K562 (cell line): ENCODE data around the gene ALOXE3. TPM values are rescaled to one million over a fixed set of nuclear protein-coding genes. Genes with fewer than 3 reads are reported as not detected.
A peak's percentile ranks its signal among the peaks of the same experiment; 100 is the strongest.

Experiments used
- HDAC1 ChIP-seq, 2 experiments: fragments of 450-650 bp; IDR thresholded peaks; 2 replicates each; pipeline ENCODE4 v1.6.1; 2016 to 2017; ENCODE audit warnings: inconsistent platforms in 1 of 2, mild to moderate bottlenecking in 1 of 2, moderate library complexity in 1 of 2
- MBD2 ChIP-seq: sonication (generic); IDR thresholded peaks from 2 replicates; pipeline ENCODE4 v1.6.1; 2016; ENCODE audit warnings: low read depth, borderline replicate concordance
- TRIM28 ChIP-seq: fragments of 450-650 bp; IDR thresholded peaks from 2 replicates; pipeline ENCODE4 v1.6.1; 2017
- ZKSCAN8 ChIP-seq: fragments of 200-800 bp; sonication (Bioruptor generic); IDR thresholded peaks from 2 replicates; pipeline ENCODE4 v1.6.1; 2016; ENCODE audit warnings: missing genetic modification characterization, missing compliant biosample characterization
- ZNF253 ChIP-seq: fragments of 250-450 bp; sonication (Bioruptor Pico); conservative IDR thresholded peaks from 2 replicates; pipeline ENCODE4 v1.6.1; 2021; ENCODE audit warnings: mild to moderate bottlenecking
- polyA plus RNA-seq, 8 experiments: library from polyadenylated mRNA; depleted of rRNA in 4 of 8; stranded (reverse) in 5 of 8; unstranded in 3 of 8; fragments of >200 nt; fragmentation: Nextera tagmentation in 2 of 8; fragmentation: Illumina TruSeq in 1 of 8; extraction: Ambion mirVana in 2 of 8; extraction: Trizol in 1 of 8; gene quantifications; 2 replicates each; pipeline versions ENCODE4 v1.2.1 to v1.2.3, GENCODE V29; 2011 to 2014; ENCODE audit warnings: inconsistent platforms in 1 of 8, missing spikeins in 1 of 8
- total RNA-seq, 7 experiments: library from RNA; depleted of rRNA in 6 of 7; stranded (reverse); fragments of >200 nt in 6 of 7; fragmentation: Illumina TruSeq in 2 of 7; extraction: Trizol in 2 of 7; gene quantifications; 2 replicates each; pipeline versions ENCODE4 v1.2.1 to v1.2.3, GENCODE V29; 2011 to 2021; ENCODE audit warnings: low replicate concordance in 1 of 7
- TF ChIP-seq, protein P1 (sequence below): fragments of 200-400 bp; formaldehyde crosslinking; IDR thresholded peaks from 2 replicates; pipeline ENCODE4 v1.6.1; 2017; ENCODE audit warnings: mild to moderate bottlenecking, low read depth, low read length, moderate library complexity

The ALOXE3 gene
- total and polyA plus RNA-seq, 9 of the 15 experiments (the other 6 are each of a cell fraction or from before 2014, with no cell fraction given), result 0.04 TPM; not detected in 8

DNA sequence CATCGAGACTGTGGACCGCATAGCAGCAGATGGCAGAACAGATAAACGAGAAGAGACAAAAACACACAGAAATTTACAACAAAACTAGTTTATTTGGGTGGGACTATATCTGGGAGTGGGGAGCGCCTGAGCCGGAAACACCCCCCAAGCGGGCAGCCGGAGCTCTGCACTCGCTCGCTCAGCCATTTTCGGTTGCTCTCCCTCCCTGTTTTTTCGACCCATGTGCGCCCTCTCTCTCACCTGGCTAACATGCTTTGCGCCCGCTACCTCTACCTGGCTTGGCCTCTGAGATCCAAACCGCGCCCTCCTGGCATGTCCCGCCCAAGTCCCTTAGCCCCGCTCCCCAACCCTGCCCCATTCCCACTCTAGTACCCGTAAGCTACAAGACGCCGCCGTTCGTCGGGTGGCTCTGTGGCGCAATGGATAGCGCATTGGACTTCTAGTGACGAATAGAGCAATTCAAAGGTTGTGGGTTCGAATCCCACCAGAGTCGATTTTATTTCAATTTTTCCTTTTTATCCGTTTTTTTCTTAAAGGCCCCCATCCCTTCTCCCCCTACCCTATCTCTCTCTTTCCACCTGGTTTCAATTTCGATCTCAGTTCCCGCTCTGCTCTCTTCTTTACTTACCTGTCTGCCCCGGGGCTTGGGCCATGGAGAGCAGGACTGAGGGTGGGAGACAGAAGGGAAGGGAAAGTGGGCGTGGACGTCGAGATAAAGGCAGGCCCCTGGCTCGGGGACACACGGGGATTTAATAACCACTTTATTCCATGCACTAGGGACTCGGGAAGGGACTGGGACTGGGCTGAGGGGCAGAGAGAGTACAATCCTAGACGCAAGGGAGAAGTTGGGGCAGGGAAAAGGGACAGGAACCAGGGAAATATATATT lies 2.4 kb upstream of the ALOXE3 start (continued):
- TF ChIP-seq, protein P1, sequence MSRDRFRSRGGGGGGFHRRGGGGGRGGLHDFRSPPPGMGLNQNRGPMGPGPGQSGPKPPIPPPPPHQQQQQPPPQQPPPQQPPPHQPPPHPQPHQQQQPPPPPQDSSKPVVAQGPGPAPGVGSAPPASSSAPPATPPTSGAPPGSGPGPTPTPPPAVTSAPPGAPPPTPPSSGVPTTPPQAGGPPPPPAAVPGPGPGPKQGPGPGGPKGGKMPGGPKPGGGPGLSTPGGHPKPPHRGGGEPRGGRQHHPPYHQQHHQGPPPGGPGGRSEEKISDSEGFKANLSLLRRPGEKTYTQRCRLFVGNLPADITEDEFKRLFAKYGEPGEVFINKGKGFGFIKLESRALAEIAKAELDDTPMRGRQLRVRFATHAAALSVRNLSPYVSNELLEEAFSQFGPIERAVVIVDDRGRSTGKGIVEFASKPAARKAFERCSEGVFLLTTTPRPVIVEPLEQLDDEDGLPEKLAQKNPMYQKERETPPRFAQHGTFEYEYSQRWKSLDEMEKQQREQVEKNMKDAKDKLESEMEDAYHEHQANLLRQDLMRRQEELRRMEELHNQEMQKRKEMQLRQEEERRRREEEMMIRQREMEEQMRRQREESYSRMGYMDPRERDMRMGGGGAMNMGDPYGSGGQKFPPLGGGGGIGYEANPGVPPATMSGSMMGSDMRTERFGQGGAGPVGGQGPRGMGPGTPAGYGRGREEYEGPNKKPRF, result no peak
- TF ChIP-seq HDAC1 (IDR thresholded peaks at IDR 0.05) (peak in 1 of 2 experiments; percentile 96; a peak in 2 of 4 replicates), ZNF253 (CRISPR knock-in tag) (no peak), ZKSCAN8 (CRISPR knock-in tag) (no peak), MBD2 (no peak), TRIM28 (no peak)
